Measurements from ENCODE around the gene HNRNPLL.

DNA sequence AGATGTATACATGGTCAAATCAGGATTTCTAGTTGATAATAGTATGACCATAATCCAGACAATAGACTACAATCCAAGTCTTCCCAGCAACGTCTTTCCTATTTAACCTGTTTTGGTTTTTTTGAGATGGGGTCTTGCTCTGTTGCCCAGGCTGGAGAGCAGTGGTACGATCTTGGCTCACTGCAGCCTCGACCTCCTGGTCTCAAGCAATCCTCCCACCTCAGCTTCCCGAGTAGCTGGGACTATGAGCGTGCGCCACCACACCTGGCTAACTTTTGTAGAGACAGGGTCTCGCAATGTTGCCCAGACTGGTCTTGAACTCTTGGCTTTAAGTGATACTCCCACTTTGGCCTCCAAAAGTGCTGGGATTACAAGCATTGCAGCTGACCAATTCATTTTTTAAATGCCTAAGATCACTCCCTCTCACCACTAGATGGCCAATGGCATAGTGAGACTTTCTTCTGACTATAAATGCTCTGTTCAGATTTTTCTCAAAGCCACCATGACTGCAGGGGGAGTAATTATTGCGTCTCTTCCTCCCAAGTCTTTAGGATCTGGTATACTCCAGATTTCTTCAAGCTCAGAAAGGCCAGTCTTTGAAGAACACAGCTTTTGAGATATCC lies 47.6 kb downstream of the HNRNPLL start:
- peak; percentile 33 for TF ChIP-seq CTCF (conservative IDR thresholded peaks at IDR 0.05)
- TF ChIP-seq ZFX (IDR thresholded peaks at IDR 0.05), result no peak
